Measurements from ENCODE around the gene ITGB3.
A peak's percentile ranks its signal among the peaks of the same experiment; 100 is the strongest.

The ITGB3 gene

GRCh38 chr17:47338026-47338425 lies 84.4 kb downstream of the ITGB3 start:
- DNase-seq (ENCODE audit: low spot score) = peak; percentile 60

GRCh38 chr17:47352848-47353247 lies 99.2 kb downstream of the ITGB3 start:
- DNase-seq (ENCODE audit: low spot score) = no peak

- no peak for DNase-seq (ENCODE audit: low spot score)
Observed at GRCh38 chr17:47358652-47359051, 105.0 kb downstream of the ITGB3 start.

Data from kidney tubule cell (primary cell).